Stomach (tissue), 4 donors: ENCODE results near the gene TSKS.

Source experiments
- EP300 ChIP-seq: sonication (generic); formaldehyde crosslinking; IDR thresholded peaks from one replicate; pipeline ENCODE4 v1.6.1; 2017; ENCODE audit warnings: antibody characterized with exemption
- POLR2A ChIP-seq, 4 donors: fragments of 450-650 bp; IDR thresholded peaks; one replicate each; pipeline ENCODE4 v1.6.1; 2016; ENCODE audit warnings: antibody characterized with exemption in 4 of 4, control low read depth in 2 of 4, mild to moderate bottlenecking in 1 of 4, moderate library complexity in 1 of 4
- POLR2AphosphoS5 ChIP-seq, 3 donors: sonication (generic); formaldehyde crosslinking; IDR thresholded peaks; one replicate each; pipeline ENCODE4 v1.6.1; 2016; ENCODE audit warnings: antibody characterized with exemption in 3 of 3
- TF ChIP-seq, protein P1 (sequence below), 7 experiments: fragments of 450-650 bp in 4 of 7; fragments of 200-600 bp in 3 of 7; sonication (generic) in 3 of 7; IDR thresholded peaks; one replicate each; pipeline ENCODE4 v1.5.1; 2016 to 2019; ENCODE audit warnings: antibody characterized with exemption in 7 of 7, control low read depth in 2 of 7, mild to moderate bottlenecking in 1 of 7

DNA sequence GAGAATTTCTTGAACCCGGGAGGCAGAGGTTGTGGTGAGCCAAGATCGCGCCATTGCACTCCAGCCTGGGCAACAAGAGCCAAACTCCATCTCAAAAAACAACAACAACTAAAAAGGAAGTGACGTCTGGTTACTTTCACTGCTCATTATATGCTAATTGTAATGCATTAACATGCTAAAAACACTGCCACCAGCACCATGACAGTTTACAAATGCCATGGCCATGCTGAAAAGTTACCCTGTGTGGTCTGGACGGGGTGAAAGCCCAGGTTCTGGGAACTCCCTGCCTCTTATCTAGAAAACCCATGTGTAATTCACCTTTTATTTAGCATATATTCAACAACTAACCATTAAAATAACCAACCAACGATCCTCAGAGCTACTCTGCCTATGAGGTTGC, 44.1 kb downstream of the TSKS start:
- TF ChIP-seq, protein P1, sequence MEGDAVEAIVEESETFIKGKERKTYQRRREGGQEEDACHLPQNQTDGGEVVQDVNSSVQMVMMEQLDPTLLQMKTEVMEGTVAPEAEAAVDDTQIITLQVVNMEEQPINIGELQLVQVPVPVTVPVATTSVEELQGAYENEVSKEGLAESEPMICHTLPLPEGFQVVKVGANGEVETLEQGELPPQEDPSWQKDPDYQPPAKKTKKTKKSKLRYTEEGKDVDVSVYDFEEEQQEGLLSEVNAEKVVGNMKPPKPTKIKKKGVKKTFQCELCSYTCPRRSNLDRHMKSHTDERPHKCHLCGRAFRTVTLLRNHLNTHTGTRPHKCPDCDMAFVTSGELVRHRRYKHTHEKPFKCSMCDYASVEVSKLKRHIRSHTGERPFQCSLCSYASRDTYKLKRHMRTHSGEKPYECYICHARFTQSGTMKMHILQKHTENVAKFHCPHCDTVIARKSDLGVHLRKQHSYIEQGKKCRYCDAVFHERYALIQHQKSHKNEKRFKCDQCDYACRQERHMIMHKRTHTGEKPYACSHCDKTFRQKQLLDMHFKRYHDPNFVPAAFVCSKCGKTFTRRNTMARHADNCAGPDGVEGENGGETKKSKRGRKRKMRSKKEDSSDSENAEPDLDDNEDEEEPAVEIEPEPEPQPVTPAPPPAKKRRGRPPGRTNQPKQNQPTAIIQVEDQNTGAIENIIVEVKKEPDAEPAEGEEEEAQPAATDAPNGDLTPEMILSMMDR (IDR thresholded peaks at IDR 0.05): no peak
- TF ChIP-seq POLR2AphosphoS5 (IDR thresholded peaks at IDR 0.05) (no peak), EP300 (no peak), POLR2A (IDR thresholded peaks at IDR 0.05) (no peak)
